ENCODE measurements around the gene RPS29.

Gene RPS29

GRCh38 chr14:49549881-49550280 lies 36.3 kb downstream of the RPS29 start:
- no peak for FAIRE-seq

DNA sequence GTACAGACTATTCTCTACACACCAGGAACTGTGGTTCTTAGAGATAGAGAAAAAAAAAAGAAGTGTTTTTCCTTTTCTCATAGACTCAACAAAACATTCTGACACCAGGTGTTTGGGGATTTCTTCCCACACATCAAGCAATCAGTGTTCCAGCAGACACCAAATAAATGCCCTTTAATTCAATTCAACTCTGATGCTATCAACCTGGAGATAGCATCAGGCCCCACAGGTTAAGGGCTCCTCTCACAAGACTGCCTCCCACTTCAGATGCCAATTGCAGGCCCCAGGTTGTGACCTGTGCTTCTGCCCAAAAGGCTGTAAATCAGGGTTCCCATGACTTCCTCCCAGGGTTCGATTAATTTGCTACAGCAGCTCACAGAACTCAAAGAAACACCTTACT lies 36.7 kb downstream of the RPS29 start:
- FAIRE-seq = no peak

DNA sequence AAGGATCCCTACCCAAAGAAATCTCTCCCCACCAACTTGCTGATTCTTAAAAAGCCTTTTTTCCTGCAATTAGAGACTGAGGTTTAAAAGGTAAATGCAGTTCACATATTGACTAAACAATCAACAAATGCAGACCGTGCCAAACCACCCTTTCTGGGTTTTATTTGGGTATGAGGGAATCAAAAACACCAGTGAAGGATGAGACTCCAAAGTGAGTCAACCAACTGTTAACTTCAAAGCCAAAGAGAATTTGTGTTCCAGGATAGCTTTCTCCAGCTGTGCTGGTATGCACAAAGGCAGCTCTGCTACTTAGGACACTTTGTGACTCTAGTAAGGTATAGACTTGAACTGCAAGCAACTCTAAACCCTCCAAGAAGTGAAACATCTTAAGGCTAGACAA lies 39.4 kb downstream of the RPS29 start:
- FAIRE-seq = no peak

- no peak for FAIRE-seq
Observed at GRCh38 chr14:49545716-49546115, 40.5 kb downstream of the RPS29 start.

DNA sequence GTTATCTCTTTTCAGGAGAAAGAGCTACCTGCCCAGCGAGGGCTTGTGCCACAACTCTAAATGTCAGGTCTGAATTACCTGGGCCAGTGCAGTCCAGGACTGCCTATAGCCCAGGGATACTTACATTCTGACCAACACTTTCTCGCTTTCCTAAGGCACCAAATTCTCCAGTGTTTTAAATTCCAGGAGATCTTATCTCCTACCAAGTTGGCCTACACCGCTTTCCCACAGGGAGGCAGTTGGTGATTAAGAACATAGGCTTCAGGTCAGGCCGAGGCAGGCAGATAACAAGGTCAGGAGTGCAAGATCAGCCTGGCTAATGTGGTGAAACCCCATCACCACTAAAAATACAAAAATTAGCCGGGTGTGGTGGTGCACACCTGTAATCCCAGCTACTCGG lies 41.1 kb downstream of the RPS29 start:
- no peak for FAIRE-seq

DNA sequence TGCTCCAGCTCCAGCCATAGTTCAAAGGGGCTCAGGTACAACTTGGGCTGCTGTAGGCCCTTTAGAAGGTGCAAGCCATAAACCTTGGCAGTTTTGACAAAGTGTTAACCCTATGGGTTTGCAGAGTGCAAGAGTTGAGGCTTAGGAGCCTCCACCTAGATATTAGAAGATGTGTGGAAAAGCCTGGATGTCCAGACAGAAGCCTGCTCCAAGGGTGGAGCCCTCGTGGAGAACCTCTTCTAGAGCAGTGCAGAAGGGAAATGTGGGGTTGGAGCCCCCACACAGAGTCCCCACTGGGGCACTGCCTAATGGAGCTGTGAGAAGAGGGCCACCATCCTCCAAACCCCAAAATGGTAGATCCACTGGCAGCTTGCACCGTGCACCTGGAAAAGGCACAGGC lies 45.1 kb downstream of the RPS29 start:
- no peak for FAIRE-seq

DNA sequence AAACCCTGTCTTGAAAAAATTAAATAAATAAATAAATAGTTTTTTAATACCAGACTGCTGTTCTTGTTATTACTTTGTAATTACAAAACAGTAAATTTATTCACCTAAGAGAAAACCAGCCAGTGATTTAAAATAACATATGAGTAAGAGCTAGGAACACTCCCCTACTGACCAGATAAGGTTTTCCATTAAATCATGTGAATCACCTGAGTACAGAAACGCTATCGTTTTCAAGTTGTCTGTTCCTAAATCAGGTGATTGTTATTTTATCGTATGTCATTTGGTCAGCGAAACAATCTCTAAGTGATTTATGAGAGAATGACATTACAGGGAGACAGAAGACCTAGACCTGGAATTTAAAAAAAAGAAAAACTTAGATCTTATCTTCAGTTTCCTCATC lies 47.3 kb downstream of the RPS29 start:
- no peak for FAIRE-seq

All from colon (tissue), 2 donors.